Neural progenitor cell (in vitro differentiated cells): Measurements from ENCODE around the gene UGGT1.

Experiments
- CTCF ChIP-seq: fragments of 200-600 bp; sonication (generic); IDR thresholded peaks from 2 replicates; pipeline ENCODE4 v1.5.1; 2017; ENCODE audit warnings: antibody characterized with exemption, mild to moderate bottlenecking
- EZH2 ChIP-seq: fragments of 200-600 bp; sonication (generic); IDR thresholded peaks from 2 replicates; pipeline ENCODE4 v1.6.1; 2017; ENCODE audit warnings: antibody characterized with exemption, mild to moderate bottlenecking, moderate library complexity

DNA sequence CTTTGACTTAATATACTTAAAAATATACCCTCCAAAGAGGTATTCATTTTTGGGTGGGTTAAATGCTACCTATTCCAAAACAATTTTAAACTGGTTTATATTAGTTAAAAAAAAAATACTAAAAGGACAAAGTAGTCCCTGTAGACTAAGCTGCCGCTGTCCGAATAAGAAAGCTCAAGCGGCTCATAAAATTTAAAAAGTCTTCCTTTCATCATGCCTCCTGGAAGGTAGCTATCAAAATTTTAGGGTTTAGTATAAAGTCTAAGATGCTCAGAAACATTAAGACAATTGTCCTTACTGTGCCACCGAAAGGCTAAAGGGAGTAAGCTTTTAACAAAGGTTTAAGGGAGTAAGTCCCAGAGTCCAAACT is 440 bp upstream of the UGGT1 start:
- TF ChIP-seq CTCF (no peak), EZH2 (no peak)
